ENCODE results near the gene TPRG1L.

The TPRG1L gene

GRCh38 chr1:3593745-3594144 is 31.1 kb upstream of the TPRG1L start:
- ATAC-seq (no peak), DNase-seq (no peak)

DNA sequence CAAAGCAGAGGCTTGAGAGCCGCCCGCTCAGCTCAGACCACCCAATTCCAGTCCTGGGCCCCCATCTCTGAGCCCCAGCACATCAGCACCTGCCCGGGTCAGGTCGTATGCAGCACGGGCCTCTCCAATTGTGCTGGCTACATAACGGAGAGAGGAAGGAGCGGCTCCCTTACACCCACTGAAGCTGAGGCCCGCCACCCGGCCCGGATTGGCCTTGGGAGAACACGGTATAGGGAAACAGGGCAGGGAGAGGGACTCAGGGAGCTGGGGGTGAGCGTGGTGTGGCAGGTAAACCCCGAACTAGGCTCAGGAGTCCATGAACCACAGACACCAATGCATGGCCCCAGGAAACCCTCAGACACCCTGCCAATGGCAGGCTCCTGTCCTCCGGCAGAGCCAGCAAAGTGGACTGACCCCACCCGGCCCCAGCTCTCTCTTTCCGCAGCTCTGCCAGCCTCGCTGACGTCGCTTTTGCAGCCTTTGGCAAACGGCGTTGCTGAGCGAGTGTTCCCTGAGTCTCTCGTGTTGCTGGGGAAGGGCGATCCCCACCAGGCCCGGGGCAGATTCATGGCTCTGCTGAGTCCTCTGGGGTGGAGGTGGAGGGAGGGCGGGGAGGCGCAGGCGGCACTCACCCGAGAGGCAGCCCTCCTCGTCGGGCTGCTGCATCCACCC is 30.0 kb upstream of the TPRG1L start:
- DNase-seq (no peak), ATAC-seq (no peak)

DNA sequence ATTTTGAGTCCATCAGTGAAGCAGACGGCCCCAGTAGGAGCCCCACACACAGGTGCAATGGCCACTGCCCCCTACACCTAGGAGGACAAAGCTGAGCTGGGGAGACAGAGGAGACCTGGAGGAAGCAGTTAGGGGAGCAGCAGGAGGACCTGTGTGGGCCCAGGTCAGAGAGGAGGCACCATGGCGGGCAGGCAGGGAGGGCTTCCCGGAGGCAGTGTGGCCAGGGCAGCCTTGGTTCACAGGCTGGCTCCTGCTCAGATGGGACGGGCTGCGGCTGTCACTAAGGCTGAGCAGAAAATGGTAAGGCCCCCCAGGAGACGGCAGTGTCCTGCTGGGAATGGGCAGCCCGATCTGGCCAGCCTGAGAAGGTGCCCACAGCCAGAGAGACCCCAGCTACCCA is 28.9 kb upstream of the TPRG1L start:
- DNase-seq (no peak), ATAC-seq (no peak)

- DNase-seq = no peak
- no peak for ATAC-seq
Observed at GRCh38 chr1:3596663-3597598, 27.9 kb upstream of the TPRG1L start.

DNA sequence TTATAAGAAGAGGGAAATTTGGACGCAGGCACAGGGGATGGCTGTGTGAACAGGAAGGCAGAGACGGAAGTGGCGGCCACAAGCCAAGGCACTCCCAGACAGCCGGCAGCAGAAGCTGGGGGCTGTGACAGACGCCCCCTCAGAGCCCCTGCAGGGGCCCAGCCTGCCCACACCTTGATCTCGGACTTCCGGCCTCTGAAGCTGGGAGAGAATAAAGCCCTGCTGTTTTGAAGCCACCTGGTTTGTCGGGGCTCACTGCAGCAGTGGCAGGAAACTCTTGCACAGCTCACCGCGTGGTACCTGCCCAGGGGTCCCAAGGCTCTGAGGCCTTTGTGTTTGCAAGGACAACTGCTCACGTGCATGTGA is 27.2 kb upstream of the TPRG1L start:
- ATAC-seq (no peak), DNase-seq (peak; percentile 24)

- no peak for ATAC-seq
- DNase-seq = no peak
Observed at GRCh38 chr1:3598051-3598491, 26.7 kb upstream of the TPRG1L start.

DNA sequence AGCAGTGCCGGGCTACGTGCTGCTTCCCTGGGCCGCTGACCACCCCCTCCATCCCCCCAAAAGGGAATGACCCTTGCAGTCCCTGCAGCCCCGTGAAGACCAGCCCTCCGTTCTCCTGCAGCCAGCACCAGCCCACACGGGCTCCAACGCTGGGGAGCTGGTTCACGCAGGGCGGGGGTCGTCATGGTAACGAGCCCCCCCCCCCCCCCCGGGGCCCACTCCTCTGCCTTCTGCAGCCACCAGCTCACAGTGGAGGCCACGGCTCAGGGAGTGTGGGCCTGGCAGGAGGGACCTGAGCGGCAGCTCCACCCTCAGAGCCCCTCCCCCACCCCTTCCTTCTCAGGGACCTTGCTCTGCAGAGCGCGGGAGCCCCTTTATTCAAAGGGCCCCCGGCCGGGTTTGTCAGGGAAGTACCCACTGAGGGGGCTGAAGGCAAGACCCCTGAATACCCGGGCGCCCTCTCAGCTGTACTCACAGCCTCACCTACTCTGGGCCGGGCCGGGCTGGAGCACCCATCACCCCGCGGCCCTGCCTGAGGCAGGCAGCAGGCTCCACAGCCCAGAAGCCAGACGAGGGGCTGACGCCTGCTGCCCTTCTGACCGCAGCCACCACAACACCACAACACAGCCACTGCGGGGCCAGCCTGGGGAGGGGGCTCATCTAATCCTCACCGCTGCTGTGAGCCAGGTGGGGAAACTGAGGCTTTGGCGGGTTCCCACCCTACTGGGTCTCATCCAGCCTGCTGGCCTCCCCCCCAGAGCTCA is 26.1 kb upstream of the TPRG1L start:
- ATAC-seq = no peak

GRCh38 chr1:3599286-3599811 is 25.5 kb upstream of the TPRG1L start:
- ATAC-seq (no peak), DNase-seq (no peak)

More for the DNA sequence above, 26.1 kb upstream of the TPRG1L start:
- DNase-seq = no peak

DNA sequence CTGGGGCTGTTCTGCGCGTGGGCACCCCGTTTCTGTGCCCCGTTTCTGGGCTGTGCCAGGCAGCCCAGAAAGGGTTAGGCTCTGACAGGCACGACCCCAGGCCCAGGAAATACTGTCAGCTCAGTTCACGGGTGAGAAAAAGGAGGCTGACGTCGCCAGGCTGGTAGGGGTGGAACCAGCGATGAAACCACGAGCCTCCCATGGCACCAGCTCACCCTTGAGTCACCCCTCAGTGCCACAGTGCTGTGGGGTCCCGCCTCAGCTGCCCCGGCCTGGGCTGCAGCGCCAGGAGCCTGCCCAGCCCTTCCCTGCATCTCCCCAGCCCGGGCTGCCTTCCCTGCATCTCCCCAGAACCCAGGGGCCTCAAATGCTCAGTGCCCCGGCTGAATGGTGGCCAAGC is 25.0 kb upstream of the TPRG1L start:
- DNase-seq (no peak), ATAC-seq (no peak)

DNA sequence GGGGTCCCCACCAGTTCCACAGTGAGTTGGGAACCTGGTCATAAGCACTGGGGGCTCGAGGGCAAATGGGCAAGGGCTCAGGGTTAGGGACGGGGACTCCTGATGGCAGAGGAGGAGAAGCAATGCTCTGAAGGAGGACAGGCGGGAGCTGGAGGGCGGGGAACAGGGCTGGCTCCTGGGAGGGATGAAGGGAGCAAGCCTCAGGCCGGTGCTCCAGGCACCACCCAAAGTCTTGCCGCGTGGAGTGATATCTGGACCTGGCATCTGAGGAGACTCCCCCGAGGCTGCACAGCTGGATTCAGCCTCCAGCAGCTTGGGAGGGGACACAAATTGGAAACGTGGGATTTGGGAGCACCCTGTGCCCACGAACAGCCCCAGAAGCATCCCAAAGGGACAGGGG is 24.5 kb upstream of the TPRG1L start:
- DNase-seq (no peak), ATAC-seq (no peak)

GRCh38 chr1:3601743-3602142 is 23.1 kb upstream of the TPRG1L start:
- no peak for ATAC-seq

GRCh38 chr1:3602375-3602774 is 22.4 kb upstream of the TPRG1L start:
- no peak for DNase-seq
- no peak for ATAC-seq

More at GRCh38 chr1:3601743-3602142, 23.1 kb upstream of the TPRG1L start:
- no peak for DNase-seq

DNA sequence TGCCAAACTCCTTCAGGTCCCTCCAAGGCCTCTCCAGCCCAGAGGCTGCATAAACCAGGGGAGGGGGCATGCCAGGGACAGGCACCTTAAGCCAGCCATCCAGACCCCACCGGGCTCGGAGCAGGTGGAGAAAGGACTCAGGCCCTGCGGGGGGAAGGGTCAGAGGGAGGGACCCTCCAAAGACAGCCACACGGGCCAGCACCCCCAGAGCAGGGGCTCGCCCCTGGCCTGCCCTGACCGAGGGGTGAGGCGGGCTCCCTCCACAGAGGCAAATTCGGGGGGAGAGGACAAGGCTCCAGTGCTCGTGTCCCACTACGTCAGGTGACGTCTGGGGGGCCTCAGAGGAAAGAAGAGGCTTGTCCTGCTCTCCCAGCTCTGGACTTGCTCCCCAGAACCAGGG is 21.7 kb upstream of the TPRG1L start:
- ATAC-seq = no peak
- no peak for DNase-seq

DNA sequence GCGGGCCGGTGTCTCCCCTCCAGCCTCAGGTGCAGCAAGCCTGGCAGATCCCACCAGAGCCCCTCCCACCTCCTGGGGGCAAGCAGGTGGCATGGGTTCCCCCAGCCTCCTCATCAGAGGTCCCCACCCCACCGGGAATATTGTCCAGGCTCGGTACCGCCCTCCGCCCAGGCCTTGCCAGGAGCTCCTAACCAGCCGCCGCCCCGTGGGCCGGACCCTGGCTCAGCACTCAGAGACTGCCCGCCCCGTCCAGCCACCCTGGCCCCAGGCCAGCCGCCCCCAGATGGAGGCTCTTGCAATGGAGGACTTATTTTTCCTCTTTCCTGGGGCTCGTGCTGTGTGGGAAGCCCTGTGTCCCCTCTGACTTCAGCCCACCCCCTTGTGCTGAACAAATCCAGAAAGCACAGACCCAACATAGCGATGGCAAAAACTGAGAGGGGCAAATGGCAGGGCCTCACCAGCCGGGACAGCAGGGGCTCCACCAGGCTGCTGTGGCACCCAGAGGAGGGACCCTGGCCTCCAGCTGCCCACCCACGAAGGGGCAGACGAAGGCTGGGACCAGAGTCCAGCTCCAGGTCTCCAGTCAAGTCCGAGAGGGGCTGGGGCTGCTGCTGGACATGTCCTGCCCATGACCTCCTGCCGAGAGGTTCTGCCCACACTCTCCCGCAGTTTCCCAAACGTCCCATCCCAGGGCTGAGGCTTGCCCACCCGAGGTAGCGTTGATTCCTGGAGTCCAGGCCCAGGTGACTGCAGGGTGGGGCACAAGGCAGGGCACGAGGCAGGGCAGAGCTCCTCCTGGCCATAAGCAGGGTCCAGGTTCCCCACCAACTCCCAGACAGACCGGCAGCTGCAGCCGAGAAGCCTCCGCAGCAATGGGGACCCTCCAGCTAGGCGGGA is 21.0 kb upstream of the TPRG1L start:
- DNase-seq (no peak), ATAC-seq (no peak)

- ATAC-seq = no peak
Observed at GRCh38 chr1:3604468-3604974, 20.3 kb upstream of the TPRG1L start.

GRCh38 chr1:3604997-3605823 is 19.6 kb upstream of the TPRG1L start:
- no peak for ATAC-seq
- DNase-seq = no peak

More at GRCh38 chr1:3604468-3604974, 20.3 kb upstream of the TPRG1L start:
- no peak for DNase-seq

- DNase-seq = no peak
Observed at GRCh38 chr1:3606779-3607702, 17.8 kb upstream of the TPRG1L start.

GRCh38 chr1:3607703-3608065 is 17.1 kb upstream of the TPRG1L start:
- DNase-seq = no peak
- ATAC-seq = no peak

More at GRCh38 chr1:3606779-3607702, 17.8 kb upstream of the TPRG1L start:
- ATAC-seq = no peak

DNA sequence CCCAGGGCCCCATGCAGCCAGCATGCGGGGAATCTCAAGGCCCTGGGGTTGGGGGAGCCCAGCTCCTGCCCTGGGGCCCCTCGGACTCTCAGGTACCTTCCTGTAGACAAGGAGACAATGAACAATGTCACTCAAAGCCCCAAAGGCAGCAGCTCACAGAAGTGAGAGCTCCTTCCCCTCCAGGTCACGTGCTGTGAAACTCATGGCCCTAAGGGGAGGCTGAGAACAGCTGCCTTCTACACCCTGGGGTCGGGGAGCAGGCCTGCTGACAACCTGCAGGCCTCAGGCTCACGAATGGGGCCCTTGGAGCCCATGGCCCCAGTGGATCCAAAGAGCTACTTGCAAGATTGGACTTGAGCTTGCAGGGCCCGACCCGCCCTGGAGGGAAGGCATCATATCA is 16.7 kb upstream of the TPRG1L start:
- DNase-seq (no peak), ATAC-seq (no peak)

Measured in stimulated activated naive CD8-positive, alpha-beta T cell treated with anti-CD3 and anti-CD28 coated beads, Interleukin-15, Interleukin-2, amounts not matched to agents 100 U/mL and 50 U/mL, for 24 hours (primary cell).